Ishikawa (cell line): ENCODE data around the gene KCNQ1.

Source experiments
- EP300 ChIP-seq: IDR thresholded peaks from 2 replicates; pipeline ENCODE4 v1.6.1; 2012; ENCODE audit warnings: borderline replicate concordance
- TF ChIP-seq, protein P1 (sequence below): IDR thresholded peaks from 2 replicates; pipeline ENCODE4 v1.6.1; 2012

DNA sequence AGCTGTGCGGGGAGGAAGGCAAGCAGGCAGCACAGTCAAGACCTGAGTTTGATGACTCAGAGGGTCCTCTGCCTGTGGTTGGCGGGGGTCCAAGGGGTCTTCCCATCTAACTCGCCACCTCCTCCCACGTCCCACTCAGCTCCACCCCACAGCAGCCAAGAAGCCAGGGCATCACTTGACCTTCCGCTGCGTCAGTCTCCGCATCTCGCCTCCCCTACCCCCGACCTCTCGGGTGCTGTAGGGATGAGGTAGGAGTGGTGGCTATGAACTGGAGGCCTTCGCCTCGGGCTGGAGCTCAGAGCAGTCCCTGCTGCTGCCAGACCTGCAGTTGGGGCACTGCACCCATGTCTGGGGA lies 350.1 kb downstream of the KCNQ1 start:
- TF ChIP-seq, protein P1, sequence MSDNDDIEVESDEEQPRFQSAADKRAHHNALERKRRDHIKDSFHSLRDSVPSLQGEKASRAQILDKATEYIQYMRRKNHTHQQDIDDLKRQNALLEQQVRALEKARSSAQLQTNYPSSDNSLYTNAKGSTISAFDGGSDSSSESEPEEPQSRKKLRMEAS = no peak
- TF ChIP-seq EP300 = no peak
